Mesendoderm (in vitro differentiated cells): Measurements from ENCODE around the gene DSCAML1.

Source experiments
- DNase-seq: peaks from one replicate; pipeline ENCODE4 v3.0.0; 2013
- H2AK5ac ChIP-seq: 2 replicates; pipeline ENCODE4 v1.6.1; 2013; ENCODE audit warnings: low read length, inconsistent platforms
- H2BK120ac ChIP-seq: 2 replicates; pipeline ENCODE4 v1.6.1; 2013; ENCODE audit warnings: low read depth, mild to moderate bottlenecking, low read length, moderate library complexity, mixed read lengths
- H2BK15ac ChIP-seq: replicated peaks from 2 replicates; pipeline ENCODE4 v1.6.1; 2013; ENCODE audit warnings: low read depth, mild to moderate bottlenecking, moderate library complexity
- H2BK5ac ChIP-seq: 2 replicates; pipeline ENCODE4 v1.6.1; 2013; ENCODE audit warnings: low read length, inconsistent platforms
- H3K18ac ChIP-seq: 2 replicates; pipeline ENCODE4 v1.6.1; 2013; ENCODE audit warnings: mild to moderate bottlenecking, low read length, mixed read lengths
- H3K23ac ChIP-seq: one replicate; pipeline ENCODE4 v1.6.1; 2013; ENCODE audit warnings: low read length
- H3K27ac ChIP-seq: 2 replicates; pipeline ENCODE4 v1.5.1; 2013; ENCODE audit warnings: low read depth, mild to moderate bottlenecking, inconsistent platforms, low read length, moderate library complexity
- H3K27me3 ChIP-seq: 2 replicates; pipeline ENCODE4 v1.6.1; 2013; ENCODE audit warnings: low read length, control low read depth, mild to moderate bottlenecking, inconsistent platforms; ENCODE audit not compliant: insufficient read depth, poor library complexity
- H3K36me3 ChIP-seq: 2 replicates; pipeline ENCODE4 v1.6.1; 2013; ENCODE audit warnings: low read length, inconsistent platforms; ENCODE audit not compliant: control insufficient read depth, insufficient read depth
- H3K4ac ChIP-seq: one replicate; pipeline ENCODE4 v1.6.1; 2013; ENCODE audit warnings: low read depth, mild to moderate bottlenecking, low read length, moderate library complexity
- H3K4me1 ChIP-seq: 2 replicates; pipeline ENCODE4 v1.6.1; 2013; ENCODE audit warnings: low read depth, low read length, inconsistent platforms; ENCODE audit not compliant: control insufficient read depth
- H3K4me2 ChIP-seq: 2 replicates; pipeline ENCODE4 v1.6.1; 2013; ENCODE audit warnings: low read length
- H3K4me3 ChIP-seq: 2 replicates; pipeline ENCODE4 v1.5.1; 2013; ENCODE audit warnings: mild to moderate bottlenecking, low read length
- H3K56ac ChIP-seq: one replicate; pipeline ENCODE4 v1.6.1; 2013; ENCODE audit warnings: low read length
- H3K79me1 ChIP-seq: 2 replicates; pipeline ENCODE4 v1.6.1; 2013; ENCODE audit warnings: low read length, inconsistent platforms
- H3K79me2 ChIP-seq: 2 replicates; pipeline ENCODE4 v1.6.1; 2013; ENCODE audit warnings: mild to moderate bottlenecking, low read length; ENCODE audit not compliant: control insufficient read depth, insufficient read depth
- H3K9ac ChIP-seq: 2 replicates; pipeline ENCODE4 v1.6.1; 2013; ENCODE audit warnings: low read length, inconsistent platforms
- H4K5ac ChIP-seq: one replicate; pipeline ENCODE4 v1.6.1; 2013; ENCODE audit warnings: low read length
- H4K8ac ChIP-seq: one replicate; pipeline ENCODE4 v1.6.1; 2013; ENCODE audit warnings: low read depth, mild to moderate bottlenecking, control low read depth, low read length, moderate library complexity
- WGBS: extraction: QIAGEN DNeasy Blood & Tissue Kit; methylation state at CpG from one replicate; pipeline ENCODE4 v1.1.7; 2013; ENCODE audit warnings: low lambda C conversion rate, missing lambda C conversion rate; ENCODE audit not compliant: insufficient coverage; ENCODE audit errors: extremely low coverage; 5-methylcytosine and 5-hydroxymethylcytosine counted together

Gene DSCAML1

DNA sequence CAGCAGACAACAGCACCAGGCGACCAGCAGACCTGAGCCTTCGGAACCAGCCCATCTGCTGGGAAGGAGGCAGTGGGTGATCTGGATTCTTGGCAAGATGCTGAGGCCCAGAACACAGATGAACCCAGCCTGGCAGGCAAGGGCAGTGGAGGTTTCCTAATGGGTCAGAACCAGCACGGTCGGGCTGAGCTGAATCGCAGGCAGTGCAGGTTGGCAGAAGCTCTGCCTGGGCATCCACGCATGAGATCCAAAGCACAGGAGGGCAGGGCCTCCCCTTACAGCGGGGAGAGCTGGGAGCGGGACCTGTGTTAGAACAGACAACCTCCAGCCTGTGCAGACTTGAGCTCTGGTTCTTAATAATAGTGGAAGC lies 47.5 kb downstream of the DSCAML1 start:
- WGBS: no CpG with 5 or more reads among the region's 8 CpGs
- H3K4me3 ChIP-seq: no peak overlapping the region
- H4K8ac ChIP-seq: no peak overlapping the region
- no peak overlapping the region for H3K23ac ChIP-seq
- H2BK15ac ChIP-seq: no peak overlapping the region
- no peak overlapping the region for H3K18ac ChIP-seq
- H3K79me2 ChIP-seq: no peaks in the 10 kb centered on the region
- H2BK120ac ChIP-seq: no peak overlapping the region
- no peaks in the 10 kb centered on the region for H3K79me1 ChIP-seq
- no peak for DNase-seq
- no peak overlapping the region for H4K5ac ChIP-seq
- no peaks in the 10 kb centered on the region for H3K36me3 ChIP-seq
- H3K27ac ChIP-seq: no peak overlapping the region
- H2BK5ac ChIP-seq: no peak overlapping the region
- no peak overlapping the region for H3K56ac ChIP-seq
- H3K9ac ChIP-seq: no peak overlapping the region
- H3K27me3 ChIP-seq: no peaks in the 10 kb centered on the region
- H2AK5ac ChIP-seq: no peak overlapping the region
- H3K4me2 ChIP-seq: no peak overlapping the region
- no peak overlapping the region for H3K4ac ChIP-seq
- H3K4me1 ChIP-seq: no peaks in the 10 kb centered on the region

DNA sequence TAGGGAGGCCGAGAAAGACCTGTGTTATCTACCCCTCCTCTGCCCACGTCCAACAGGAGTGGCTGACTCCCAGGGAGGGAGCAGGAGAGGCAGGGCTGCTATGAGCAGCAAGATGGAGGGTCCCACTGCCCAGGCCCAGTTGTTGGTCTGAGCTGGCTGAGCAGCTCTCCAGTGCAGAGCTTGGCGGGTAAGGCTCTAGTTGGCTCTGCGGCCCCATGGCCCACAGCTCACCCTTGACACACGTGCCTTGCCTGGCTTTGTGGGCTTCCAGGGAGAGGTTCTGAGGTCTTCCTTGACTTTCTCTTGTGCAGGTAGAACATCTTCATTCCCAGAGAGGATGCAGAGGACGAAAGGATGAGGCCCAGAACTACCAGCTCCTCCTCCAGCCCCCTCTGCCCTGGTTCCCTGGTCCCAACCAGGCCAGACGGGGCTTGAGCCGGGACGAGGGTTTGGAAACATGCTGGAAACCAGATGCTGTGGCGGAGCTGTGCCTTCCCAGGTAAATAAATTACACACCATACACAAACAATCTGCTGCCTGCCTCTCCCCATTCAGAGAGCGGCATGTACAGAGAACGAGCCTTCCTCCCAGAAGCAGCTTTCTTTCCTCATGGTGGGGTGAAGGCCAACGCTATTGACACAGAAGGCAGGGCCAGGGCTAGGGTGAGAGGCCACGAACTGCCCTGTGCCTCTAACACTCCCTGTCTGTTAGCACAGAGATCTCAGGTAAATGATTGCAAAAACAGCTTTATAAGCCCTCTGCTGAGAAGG lies 48.1 kb downstream of the DSCAML1 start:
- Histone ChIP-seq H4K5ac (no peak overlapping the region), H4K8ac (no peak overlapping the region), H3K9ac (no peak overlapping the region), H3K4me3 (no peak overlapping the region), H2BK15ac (no peak overlapping the region), H3K27ac (no peak overlapping the region), H3K4ac (no peak overlapping the region), H3K36me3 (no peaks in the 10 kb centered on the region), H2BK5ac (no peak overlapping the region), H3K56ac (no peak overlapping the region), H3K23ac (no peak overlapping the region), H2BK120ac (no peak overlapping the region), H3K27me3 (no peaks in the 10 kb centered on the region), H2AK5ac (no peak overlapping the region), H3K4me1 (no peaks in the 10 kb centered on the region), H3K4me2 (no peak overlapping the region), H3K18ac (no peak overlapping the region), H3K79me2 (no peaks in the 10 kb centered on the region), H3K79me1 (no peaks in the 10 kb centered on the region)
- no peak for DNase-seq
- WGBS: no CpG with 5 or more reads among the region's 14 CpGs

DNA sequence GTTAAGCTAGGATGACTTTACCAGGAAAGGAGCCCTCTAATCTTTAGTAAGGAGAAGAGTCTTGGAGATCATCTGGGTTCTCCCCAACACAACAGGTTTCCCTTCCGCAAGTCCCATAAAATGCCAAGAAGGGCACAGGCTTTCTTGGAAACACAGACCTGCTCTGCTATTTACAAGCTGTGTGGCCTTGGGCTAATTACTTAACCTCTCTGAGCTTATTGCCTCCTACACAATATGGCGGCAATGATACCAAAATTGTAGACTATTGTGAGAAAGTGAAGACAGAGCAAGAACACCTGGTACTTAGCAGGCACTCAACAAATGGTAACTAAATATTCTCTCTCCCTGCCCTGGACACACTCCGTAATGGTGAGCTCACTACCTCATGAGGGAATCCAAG lies 49.1 kb downstream of the DSCAML1 start:
- Histone ChIP-seq H3K4ac (no peak overlapping the region), H3K4me2 (no peak overlapping the region), H3K27ac (no peak overlapping the region), H2BK15ac (no peak overlapping the region), H3K79me2 (no peaks in the 10 kb centered on the region), H3K27me3 (no peaks in the 10 kb centered on the region), H3K23ac (no peak overlapping the region), H2BK5ac (no peak overlapping the region), H4K5ac (no peak overlapping the region), H2BK120ac (no peak overlapping the region), H2AK5ac (no peak overlapping the region), H3K56ac (no peak overlapping the region), H4K8ac (no peak overlapping the region), H3K79me1 (no peaks in the 10 kb centered on the region), H3K4me3 (no peak overlapping the region), H3K4me1 (no peaks in the 10 kb centered on the region), H3K9ac (no peak overlapping the region), H3K36me3 (no peaks in the 10 kb centered on the region), H3K18ac (no peak overlapping the region)
- no CpG with 5 or more reads among the region's 3 CpGs for WGBS
- DNase-seq: no peak

DNA sequence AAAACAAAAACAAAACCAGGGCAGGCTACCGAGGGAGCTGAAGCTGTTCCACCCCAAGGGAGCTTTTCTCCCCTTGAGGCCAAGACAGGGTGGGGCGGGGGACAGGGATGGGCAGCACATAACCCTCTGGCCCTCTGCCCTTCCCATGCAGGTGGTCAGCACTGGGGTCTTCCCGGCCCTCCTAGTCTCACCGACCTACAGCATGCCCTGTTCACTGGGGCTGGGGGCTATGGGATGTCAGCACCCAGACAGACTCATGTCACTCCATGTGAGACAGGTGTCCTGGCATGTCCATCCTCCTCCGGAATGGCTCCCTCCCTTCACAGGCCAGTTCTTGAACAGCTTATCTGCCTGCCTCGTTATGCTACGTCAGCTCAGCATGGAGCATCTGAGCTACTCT lies 51.7 kb downstream of the DSCAML1 start:
- Histone ChIP-seq H3K23ac (no peak overlapping the region), H3K56ac (no peak overlapping the region), H3K79me2 (no peaks in the 10 kb centered on the region), H3K27ac (no peak overlapping the region), H3K18ac (no peak overlapping the region), H3K4me3 (no peak overlapping the region), H2BK120ac (no peak overlapping the region), H2BK15ac (no peak overlapping the region), H3K79me1 (no peaks in the 10 kb centered on the region), H3K36me3 (no peaks in the 10 kb centered on the region), H3K4me2 (no peak overlapping the region), H3K4ac (no peak overlapping the region), H2AK5ac (no peak overlapping the region), H3K27me3 (no peaks in the 10 kb centered on the region), H3K9ac (no peak overlapping the region), H4K8ac (no peak overlapping the region), H4K5ac (no peak overlapping the region), H2BK5ac (no peak overlapping the region), H3K4me1 (no peaks in the 10 kb centered on the region)
- DNase-seq: no peak
- WGBS: no CpG with 5 or more reads among the region's 7 CpGs

DNA sequence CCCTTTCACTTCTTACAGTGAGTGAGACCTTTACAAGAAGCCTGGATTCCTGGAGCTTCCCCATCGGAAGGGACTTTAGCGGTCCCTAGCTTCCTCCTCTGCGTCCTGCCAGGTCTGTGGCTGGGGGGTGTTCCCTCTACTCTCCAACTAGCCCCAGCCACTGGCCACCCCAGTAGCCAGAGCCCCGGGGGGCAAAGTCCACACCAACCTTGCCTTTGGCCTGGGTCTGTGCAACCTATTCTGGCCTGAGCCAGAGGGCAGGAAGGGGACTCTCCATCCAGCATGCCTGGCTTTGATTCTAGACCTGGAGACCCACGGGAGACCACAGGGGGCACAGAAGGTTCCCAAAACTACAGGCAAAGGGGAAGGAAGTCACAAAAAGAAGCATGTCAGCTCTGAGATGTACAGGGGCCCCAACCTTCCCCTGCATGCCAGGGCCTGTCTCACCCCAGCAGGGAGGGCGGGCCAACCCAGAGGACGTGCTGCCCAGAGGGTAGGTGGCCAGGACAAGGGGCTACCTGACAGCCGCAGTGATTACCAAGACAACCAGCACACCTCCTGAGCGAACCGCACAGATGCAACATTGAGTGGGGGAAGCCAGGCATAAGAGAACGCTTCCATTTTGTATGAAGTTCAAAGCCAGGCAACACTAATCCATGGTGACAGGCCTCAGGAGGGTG lies 52.4 kb downstream of the DSCAML1 start:
- H2AK5ac ChIP-seq: no peak overlapping the region
- H2BK120ac ChIP-seq: no peak overlapping the region
- H3K79me1 ChIP-seq: no peaks in the 10 kb centered on the region
- H2BK5ac ChIP-seq: no peak overlapping the region
- H3K4me3 ChIP-seq: no peak overlapping the region
- no peak overlapping the region for H3K56ac ChIP-seq
- H3K27ac ChIP-seq: no peak overlapping the region
- no peak for DNase-seq
- no peak overlapping the region for H2BK15ac ChIP-seq
- H3K4me2 ChIP-seq: no peak overlapping the region
- no peaks in the 10 kb centered on the region for H3K27me3 ChIP-seq
- no CpG with 5 or more reads among the region's 11 CpGs for WGBS
- H3K4me1 ChIP-seq: no peaks in the 10 kb centered on the region
- no peak overlapping the region for H3K4ac ChIP-seq
- no peak overlapping the region for H4K8ac ChIP-seq
- no peak overlapping the region for H3K9ac ChIP-seq
- H4K5ac ChIP-seq: no peak overlapping the region
- H3K18ac ChIP-seq: no peak overlapping the region
- H3K23ac ChIP-seq: no peak overlapping the region
- H3K36me3 ChIP-seq: no peaks in the 10 kb centered on the region
- no peaks in the 10 kb centered on the region for H3K79me2 ChIP-seq
